IPS-20b (cell line): ENCODE measurements around the gene TSPEAR.
"Not testable (repeated sequence)": the region's sequence is repeated elsewhere in the genome, so short reads cannot be mapped to it uniquely, and the experiment has no call there.

Source experiments
- H3K27ac ChIP-seq: one replicate; pipeline ENCODE4 v1.5.1; 2013; ENCODE audit warnings: low read length
- H3K27me3 ChIP-seq: 2 replicates; pipeline ENCODE4 v1.6.1; 2013; ENCODE audit warnings: mild to moderate bottlenecking, low read length, inconsistent platforms; ENCODE audit not compliant: insufficient read depth
- H3K36me3 ChIP-seq: 2 replicates; pipeline ENCODE4 v1.6.1; 2013; ENCODE audit warnings: low read depth, mild to moderate bottlenecking, inconsistent platforms, low read length, moderate library complexity; ENCODE audit not compliant: insufficient read depth
- H3K4me1 ChIP-seq: 2 replicates; pipeline ENCODE4 v1.6.1; 2013; ENCODE audit warnings: mild to moderate bottlenecking, control low read depth, inconsistent platforms, low read length, moderate library complexity; ENCODE audit not compliant: insufficient read depth
- H3K4me3 ChIP-seq: 2 replicates; pipeline ENCODE4 v1.5.1; 2013; ENCODE audit warnings: mild to moderate bottlenecking, low read length, inconsistent platforms
- H3K9ac ChIP-seq: 2 replicates; pipeline ENCODE4 v1.6.1; 2013; ENCODE audit warnings: low read depth, mild to moderate bottlenecking, inconsistent platforms, low read length, moderate library complexity
- H3K9me3 ChIP-seq: 2 replicates; pipeline ENCODE4 v1.6.1; 2013; ENCODE audit warnings: mild to moderate bottlenecking, low read depth, low read length, inconsistent platforms; ENCODE audit not compliant: insufficient read depth

Gene TSPEAR

DNA sequence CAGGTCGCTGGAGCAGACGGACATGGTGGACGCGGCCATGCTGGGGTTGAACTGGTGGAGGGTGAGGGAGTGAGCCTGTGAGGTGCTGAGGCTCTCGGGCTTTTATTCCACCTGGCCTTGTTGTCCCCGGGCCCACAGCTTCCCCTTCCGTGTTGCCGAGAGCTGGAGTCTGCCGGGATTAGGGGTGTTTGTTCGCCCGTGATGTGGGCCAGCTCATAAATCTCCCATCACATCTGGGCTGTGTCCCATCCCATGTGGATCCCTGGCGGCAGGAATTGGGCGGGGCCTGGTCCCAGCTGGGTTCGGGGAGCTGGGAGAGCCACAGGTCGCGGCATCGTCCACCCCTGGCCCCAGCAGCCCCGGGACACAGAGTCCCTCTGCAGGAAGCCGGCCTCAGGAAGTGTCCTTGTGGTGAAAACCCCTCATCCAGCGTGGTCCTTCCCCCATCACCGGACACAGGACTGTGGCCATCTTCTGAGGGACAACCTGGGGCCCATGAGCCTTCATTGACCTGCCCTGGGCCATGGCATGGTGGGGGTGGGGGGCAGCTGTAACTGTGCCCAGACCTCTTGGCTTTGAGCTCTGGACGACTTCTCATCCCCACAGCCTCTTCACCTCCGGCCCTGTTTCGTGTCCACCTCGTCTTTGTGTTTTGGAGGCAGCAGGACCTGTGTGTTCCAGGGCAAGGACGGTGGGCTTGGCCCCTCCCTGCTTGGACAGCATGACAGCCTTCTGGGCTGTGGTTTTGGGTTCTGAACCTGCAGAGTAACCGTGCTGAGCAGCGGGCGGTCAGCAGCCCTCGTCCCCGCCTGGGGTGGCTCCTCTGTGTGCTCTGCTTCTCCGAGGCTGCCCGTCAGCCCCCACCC, 118.7 kb downstream of the TSPEAR start, which contains the start of gene KRTAP10-6:
Gene KRTAP10-6 (minus strand): TSS at position 60 of the 866 bp plus-strand sequence. CDS start 21 bp downstream, at position 39.
- no peak within 1 kb of the TSS for H3K9ac ChIP-seq
- H3K36me3 ChIP-seq: no peaks in the 10 kb centered on the region
- H3K4me3 ChIP-seq: no peak within 1 kb of the TSS
- H3K27me3 ChIP-seq: no peaks in the 10 kb centered on the region
- no peak within 1 kb of the TSS for H3K27ac ChIP-seq
- peaks cover 8% of the 10 kb centered on the region; the same call in 1 of the 2 replicates for H3K4me1 ChIP-seq
- no peaks in the 10 kb centered on the region for H3K9me3 ChIP-seq

DNA sequence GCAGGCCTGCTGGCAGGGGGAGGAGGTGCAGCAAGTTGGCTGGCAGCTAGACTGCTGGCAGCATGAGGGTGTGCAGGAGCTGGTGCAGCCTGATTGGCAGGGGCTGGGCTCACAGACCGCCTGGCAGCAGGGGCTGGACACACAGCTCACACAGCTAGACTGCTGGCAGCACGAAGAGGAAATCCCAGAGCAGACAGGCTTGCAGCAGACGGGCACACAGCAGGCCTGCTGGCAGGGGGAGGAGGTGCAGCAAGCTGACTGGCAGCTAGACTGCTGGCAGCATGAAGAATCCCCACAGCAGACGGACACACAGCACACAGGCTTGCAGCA, 119.6 kb downstream of the TSPEAR start:
- not testable (repeated sequence) for H3K9me3 ChIP-seq, H3K36me3 ChIP-seq, H3K27ac ChIP-seq, H3K27me3 ChIP-seq, H3K9ac ChIP-seq, H3K4me3 ChIP-seq, H3K4me1 ChIP-seq

DNA sequence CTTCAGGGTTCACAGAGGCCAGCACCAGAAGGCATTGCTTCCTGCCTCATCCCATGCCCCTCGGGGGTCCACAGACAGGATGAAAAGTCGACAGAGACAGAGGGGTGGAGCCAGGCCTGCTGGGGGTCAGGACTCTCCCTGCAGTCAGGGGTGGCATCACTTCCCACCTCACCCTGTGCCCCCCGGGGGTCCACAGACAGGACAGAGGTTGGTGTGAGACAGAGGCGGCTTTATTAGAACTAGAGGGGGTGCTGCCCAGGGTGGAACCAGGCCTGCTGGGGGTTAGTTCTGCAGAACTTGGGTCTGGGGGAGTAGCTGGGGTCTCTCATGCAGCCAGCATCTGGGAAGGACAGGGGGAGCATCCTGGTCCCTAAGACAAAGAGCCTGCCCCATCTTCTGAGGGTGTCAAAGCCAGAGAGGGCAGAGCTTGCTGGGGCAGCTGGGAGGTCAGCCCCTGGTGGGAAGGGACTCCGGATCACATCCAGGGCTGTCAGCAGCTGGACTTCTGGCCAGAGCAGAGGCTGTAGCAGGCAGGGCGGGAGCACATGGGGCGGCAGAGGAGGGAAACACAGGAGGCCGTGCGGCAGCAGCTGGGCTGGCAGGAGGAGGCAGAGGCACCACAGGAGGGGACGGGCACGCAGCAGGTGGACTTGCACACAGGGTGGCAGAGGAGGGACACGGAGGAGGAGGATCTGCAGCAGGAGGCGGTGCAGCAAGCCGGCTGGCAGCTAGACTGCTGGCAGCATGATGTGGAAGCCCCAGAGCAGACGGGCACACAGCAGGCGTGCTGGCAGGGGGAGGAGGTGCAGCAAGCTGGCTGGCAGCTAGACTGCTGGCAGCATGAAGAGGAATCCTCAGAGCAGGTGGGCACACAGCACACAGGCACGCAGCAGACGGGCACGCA, 120.2 kb downstream of the TSPEAR start:
- H3K27me3 ChIP-seq, H3K4me1 ChIP-seq, H3K4me3 ChIP-seq, H3K9ac ChIP-seq, H3K36me3 ChIP-seq, H3K27ac ChIP-seq, H3K9me3 ChIP-seq: not testable (repeated sequence)

DNA sequence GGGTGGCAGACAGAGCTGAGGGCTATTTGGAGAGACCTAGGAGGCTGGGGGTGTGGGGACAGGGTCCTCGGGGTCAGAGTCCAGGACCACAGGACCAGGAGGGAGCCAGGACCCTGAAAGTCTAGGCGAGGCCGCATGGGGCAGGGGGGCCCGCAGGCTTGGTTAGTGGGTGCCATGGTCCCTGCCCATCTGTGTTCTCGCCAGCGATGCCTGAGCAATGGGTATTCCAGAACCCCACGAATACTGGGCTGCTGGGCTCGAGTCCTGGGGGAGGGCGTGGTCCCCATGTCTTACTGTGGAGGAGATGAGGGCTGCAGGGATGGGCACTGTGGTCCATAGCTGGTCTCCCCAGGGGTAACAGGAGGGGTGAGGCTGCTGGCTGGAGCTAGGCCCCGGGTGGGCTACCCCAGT, 121.1 kb downstream of the TSPEAR start:
- no peaks in the 10 kb centered on the region for H3K36me3 ChIP-seq
- H3K4me1 ChIP-seq: peaks cover 8% of the 10 kb centered on the region; the same call in 1 of the 2 replicates
- H3K4me3 ChIP-seq: no peak overlapping the region
- H3K9me3 ChIP-seq: no peaks in the 10 kb centered on the region
- no peaks in the 10 kb centered on the region for H3K27me3 ChIP-seq
- no peak overlapping the region for H3K9ac ChIP-seq
- H3K27ac ChIP-seq: no peak overlapping the region

DNA sequence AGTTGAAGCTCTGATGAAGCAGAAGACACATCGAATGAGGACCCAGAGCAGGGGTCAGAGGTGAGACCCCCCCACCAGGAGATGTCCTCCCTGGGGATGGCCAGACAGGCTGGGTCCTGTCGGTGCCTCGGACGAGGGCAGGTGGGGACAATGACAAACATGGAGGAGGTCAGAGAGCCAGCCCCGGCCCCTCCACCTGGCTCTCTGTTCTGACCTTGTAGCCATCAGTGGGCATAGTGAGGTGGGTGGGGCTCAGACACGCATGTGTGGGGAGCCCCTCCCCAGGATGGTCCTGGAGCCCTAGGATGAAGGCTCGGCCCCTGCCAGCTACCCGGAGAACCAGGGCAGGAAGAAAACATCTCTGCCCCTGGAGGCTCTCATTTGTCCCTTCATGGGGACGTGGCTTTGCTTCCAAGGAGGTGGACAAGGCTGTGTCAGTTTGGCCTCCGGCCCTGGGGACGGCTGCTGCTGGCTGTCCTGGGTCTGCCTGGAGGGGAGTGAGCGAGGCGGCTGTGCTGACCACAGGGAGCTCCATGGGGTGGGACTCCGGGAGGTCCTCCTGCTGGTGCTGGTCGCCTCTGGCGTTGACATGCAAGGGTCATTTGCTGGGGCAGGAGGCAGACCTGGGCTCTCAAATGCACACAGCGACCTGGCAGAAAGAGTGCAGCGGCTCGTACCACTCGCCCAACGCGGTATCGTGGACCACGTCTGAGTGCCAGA, 121.6 kb downstream of the TSPEAR start:
- Histone ChIP-seq H3K9ac (no peak overlapping the region), H3K4me1 (peaks cover 8% of the 10 kb centered on the region; the same call in 1 of the 2 replicates), H3K9me3 (no peaks in the 10 kb centered on the region), H3K4me3 (no peak overlapping the region), H3K27me3 (no peaks in the 10 kb centered on the region), H3K27ac (no peak overlapping the region), H3K36me3 (no peaks in the 10 kb centered on the region)

DNA sequence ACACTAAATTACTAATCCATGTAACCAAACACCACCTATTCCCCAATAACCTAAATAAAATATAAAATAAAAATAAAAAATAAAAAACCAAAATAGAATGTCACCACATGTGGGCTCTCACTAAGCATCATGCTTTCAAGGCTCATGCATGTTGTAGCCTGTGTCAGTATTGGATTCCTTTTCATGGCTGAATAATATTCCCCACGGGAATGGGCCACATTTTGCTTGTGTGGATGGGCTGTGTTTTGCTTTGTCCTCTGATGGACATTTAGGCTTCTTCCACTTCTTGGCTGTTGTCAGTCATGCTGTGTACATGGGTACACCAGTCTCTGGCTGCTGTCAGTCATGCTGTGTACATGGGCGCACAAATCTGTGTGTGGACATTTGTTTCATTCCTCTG, 122.3 kb downstream of the TSPEAR start:
- Histone ChIP-seq H3K27me3 (no peaks in the 10 kb centered on the region), H3K9ac (no peak overlapping the region), H3K4me1 (peaks cover 8% of the 10 kb centered on the region; the same call in 1 of the 2 replicates), H3K27ac (no peak overlapping the region), H3K36me3 (no peaks in the 10 kb centered on the region), H3K4me3 (no peak overlapping the region), H3K9me3 (no peaks in the 10 kb centered on the region)

DNA sequence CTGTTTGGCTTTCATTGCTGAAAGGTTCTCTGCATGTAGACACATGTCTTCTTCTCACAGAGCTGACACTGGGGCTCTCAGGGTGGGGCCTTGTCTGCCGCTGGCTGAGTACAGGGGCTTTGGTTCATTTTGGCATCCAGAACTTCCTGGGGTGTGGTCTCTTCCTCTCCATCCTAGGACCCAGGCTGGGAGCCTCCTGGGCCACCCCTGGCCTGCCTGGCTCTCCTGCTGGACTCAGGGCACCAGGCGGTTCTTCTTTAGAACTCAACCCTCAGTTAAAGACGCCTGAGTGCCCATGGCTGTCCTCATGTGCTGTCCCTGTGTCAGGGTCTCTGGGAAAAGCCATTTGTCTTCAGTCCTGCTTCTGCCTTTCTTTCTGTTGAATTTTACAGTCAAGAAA, 125.5 kb downstream of the TSPEAR start:
- Histone ChIP-seq H3K9me3 (no peaks in the 10 kb centered on the region), H3K27ac (no peak overlapping the region)

DNA sequence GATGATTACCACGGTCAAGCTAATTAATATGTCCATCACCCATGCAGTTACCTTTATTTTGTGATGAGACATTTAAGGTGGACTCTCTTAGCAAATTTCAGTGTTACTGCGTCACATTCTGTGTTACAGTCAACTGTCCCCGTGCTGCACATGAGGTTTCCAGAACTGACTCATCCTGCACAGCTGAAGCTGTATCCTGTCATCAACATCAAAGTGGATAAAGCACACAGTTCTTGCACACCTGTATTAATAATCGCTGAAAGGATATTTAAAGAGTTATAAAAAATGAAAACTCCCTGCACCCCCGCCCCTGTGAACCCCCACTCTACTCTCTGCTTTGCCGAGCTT, 127.6 kb downstream of the TSPEAR start:
- no peak overlapping the region for H3K27ac ChIP-seq
- no peak overlapping the region for H3K4me3 ChIP-seq

More for the DNA sequence above, 125.5 kb downstream of the TSPEAR start:
- H3K9ac ChIP-seq: no peak overlapping the region
- no peak overlapping the region for H3K4me3 ChIP-seq
- no peaks in the 10 kb centered on the region for H3K36me3 ChIP-seq
- no peaks in the 10 kb centered on the region for H3K4me1 ChIP-seq
- H3K27me3 ChIP-seq: no peaks in the 10 kb centered on the region

DNA sequence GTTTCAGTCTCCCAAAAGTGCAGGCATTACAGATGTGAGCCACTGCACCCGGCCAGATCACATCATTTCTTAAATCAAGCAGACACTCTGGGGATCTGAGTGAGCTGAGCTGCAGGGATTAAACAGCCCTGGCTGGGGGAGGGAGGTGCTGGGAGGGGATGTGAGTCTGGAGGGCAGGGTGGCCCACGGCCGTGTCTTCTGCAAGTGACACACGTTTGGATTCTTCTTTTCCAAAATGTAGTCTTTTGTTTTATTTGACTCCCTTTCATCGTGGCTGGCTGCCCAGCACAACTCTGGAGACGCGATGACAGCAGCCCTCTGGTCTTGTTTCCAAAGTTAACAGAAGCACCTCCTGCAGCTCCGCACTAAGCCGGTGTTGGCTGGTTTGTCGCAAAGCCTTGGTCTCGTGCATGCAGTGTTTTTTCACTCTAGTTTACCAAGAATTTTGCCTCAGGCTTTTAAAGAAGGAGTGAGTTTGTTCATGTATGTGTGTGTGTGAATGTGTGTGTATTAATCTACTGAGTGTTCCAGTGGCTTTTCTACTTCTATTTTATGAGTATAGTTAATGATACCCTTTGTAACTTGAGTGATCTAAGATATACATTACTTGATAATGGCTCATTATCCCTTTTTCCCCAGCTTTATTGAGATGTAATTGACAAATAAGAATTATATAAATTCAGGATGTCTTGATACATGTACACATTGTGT, 128.1 kb downstream of the TSPEAR start:
- Histone ChIP-seq H3K4me1 (no peaks in the 10 kb centered on the region), H3K36me3 (no peaks in the 10 kb centered on the region), H3K9me3 (no peaks in the 10 kb centered on the region), H3K27ac (no peak overlapping the region), H3K9ac (no peak overlapping the region), H3K4me3 (no peak overlapping the region), H3K27me3 (no peaks in the 10 kb centered on the region)

More for the DNA sequence above, 127.6 kb downstream of the TSPEAR start:
- Histone ChIP-seq H3K4me1 (no peaks in the 10 kb centered on the region), H3K9me3 (no peaks in the 10 kb centered on the region), H3K36me3 (no peaks in the 10 kb centered on the region), H3K9ac (no peak overlapping the region), H3K27me3 (no peaks in the 10 kb centered on the region)

DNA sequence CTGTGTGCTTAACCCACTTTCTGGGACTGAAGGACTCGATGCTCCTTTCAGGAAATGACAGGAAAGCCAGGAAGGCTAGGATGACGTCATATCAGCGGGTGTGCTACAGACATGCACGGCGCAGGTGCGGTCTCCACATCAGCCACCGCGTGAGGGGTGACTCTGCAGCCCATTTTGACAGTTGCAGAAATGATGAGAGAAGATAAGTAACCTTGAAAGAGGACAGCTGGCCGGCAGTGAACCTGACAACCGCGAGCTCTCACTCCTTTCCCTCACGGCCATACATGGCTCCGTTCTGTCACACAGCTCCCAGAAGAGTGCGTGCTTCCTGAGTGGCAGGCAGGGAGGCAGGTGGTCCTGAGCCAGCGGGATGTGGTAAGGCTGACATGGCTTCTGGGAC, 129.3 kb downstream of the TSPEAR start:
- H3K9me3 ChIP-seq: peaks cover 3% of the 10 kb centered on the region; the same call in 1 of the 2 replicates
- H3K27ac ChIP-seq: no peak overlapping the region
- H3K9ac ChIP-seq: no peak overlapping the region
- no peaks in the 10 kb centered on the region for H3K27me3 ChIP-seq
- no peaks in the 10 kb centered on the region for H3K4me1 ChIP-seq
- H3K36me3 ChIP-seq: no peaks in the 10 kb centered on the region
- H3K4me3 ChIP-seq: no peak overlapping the region

DNA sequence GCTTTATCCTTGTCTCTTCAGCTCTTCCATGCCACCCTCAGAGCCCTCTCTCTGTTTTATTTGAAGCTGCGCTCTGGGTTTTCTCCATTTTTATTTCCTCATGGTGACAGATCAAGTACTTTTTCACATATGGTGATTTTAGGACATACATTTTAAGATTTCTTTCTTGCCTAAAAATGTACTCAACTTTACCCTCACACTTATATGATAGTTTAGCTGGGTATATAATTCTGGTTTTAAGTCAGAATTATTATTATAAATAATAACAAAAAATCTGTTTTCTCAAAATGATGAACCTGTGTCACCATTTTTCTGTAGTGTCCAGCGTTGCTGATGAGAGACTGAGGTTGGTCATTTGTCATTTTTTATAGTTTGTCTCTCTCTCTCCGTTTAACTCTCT, 130.2 kb downstream of the TSPEAR start:
- no peaks in the 10 kb centered on the region for H3K27me3 ChIP-seq
- no peaks in the 10 kb centered on the region for H3K4me1 ChIP-seq
- H3K4me3 ChIP-seq: no peak overlapping the region
- H3K9ac ChIP-seq: no peak overlapping the region
- peaks cover 6% of the 10 kb centered on the region for H3K9me3 ChIP-seq
- H3K36me3 ChIP-seq: no peaks in the 10 kb centered on the region
- H3K27ac ChIP-seq: no peak overlapping the region
